Epidermal melanocyte (primary cell): ENCODE measurements around the gene AKAP14.
A peak's percentile ranks its signal among the peaks of the same experiment; 100 is the strongest.
"Not testable (repeated sequence)": the region's sequence is repeated elsewhere in the genome, so short reads cannot be mapped to it uniquely, and the experiment has no call there.

Experiments
- DNase-seq: peaks from one replicate; pipeline ENCODE4 v3.0.0; 2011; ENCODE audit warnings: low spot score; ENCODE audit not compliant: insufficient read length

AKAP14 gene

GRCh38 chrX:119895843-119896326, at the start of gene AKAP14:
AKAP14 (plus strand) TSS chrX:119895893; CDS start chrX:119903224, 7,331 bp downstream.
- DNase-seq, result no peak

DNA sequence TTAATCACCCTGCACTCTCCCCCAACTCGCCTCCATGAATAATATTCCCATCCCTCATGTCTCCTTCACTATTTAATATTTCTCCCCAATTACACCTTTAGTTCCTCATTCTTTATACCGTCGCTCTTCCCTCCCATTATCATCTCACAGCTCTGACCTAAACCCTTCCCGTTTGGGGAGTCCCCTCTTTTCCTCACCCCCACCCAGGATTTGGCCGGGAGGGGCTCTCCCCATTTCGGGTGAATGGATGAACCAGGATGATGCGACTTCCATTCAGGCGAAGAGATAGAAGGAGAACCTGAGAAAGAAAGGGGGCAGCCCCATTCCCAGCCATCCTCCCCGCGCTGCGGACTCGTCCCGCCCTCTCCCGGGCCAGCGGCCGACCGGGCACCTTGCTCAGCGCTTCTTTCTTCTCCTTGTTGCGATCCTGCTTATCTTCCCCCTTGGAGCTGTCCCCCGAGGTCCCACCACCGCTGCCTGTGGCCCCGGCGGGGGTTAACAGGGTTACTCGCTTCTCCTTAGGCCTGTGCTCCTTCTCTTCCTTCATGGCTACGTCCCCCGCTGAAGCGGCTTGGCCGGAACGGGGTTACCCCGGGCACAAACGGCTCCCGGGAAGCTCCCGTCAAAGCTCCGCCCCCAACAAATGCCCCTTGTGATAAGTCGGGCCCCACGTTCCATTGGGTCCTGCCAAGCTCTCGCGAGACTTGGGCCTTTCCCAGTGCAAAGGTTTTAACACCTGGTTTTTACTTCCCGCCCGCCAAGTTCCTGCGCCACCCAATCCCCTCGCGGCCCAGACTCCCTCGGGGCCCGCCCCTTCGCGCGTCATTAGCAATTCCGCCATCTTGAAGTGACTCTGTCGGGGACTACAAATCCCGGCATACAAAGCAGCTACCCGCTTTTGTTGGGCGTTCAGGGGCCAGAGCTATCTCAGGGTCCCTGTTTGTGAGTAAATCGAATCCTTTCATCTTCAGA, 43.0 kb upstream of the AKAP14 start, which contains the start of gene UPF3B:
Gene UPF3B, minus strand, starts transcription at position 582 of the 972 bp plus-strand sequence. Its CDS starts 35 bp downstream, at position 547.
- DNase-seq, result peak; percentile 84

- no peak for DNase-seq
Measured at GRCh38 chrX:119853444-119853843, 42.2 kb upstream of the AKAP14 start.

GRCh38 chrX:119870626-119871131, 25.0 kb upstream of the AKAP14 start:
- no peak for DNase-seq

- DNase-seq, result no peak
Measured at GRCh38 chrX:119871245-119871598, 24.5 kb upstream of the AKAP14 start.

- peak; percentile 46 for DNase-seq
Measured at GRCh38 chrX:119871599-119872395, 23.9 kb upstream of the AKAP14 start, which contains the start of the genes NDUFA1 and RNF113A. NDUFA1 (plus strand) TSS chrX:119871832; CDS start chrX:119871912, 80 bp downstream. RNF113A (minus strand) TSS chrX:119871733; CDS start chrX:119871613, 120 bp downstream.

GRCh38 chrX:119878740-119879139, 17.0 kb upstream of the AKAP14 start:
- no peak for DNase-seq

DNA sequence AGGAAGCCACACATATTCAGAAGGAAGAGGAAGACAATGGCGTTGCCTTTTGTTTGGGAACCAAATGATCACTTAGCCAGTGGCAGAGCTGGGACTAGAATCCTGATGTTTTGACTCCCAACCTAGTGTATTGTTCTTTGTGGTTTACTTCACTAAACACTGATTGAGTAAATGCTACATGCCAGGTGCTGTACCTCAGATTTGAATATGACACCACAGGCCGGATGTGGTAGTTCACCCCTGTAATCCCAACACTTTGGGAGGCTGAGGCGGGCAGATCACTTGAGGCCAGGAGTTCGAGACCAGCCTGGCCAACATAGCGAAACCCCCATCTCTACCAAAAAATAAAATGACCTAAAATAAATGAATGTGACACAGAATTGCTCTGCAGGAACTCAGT, 15.6 kb upstream of the AKAP14 start:
- no peak for DNase-seq

DNA sequence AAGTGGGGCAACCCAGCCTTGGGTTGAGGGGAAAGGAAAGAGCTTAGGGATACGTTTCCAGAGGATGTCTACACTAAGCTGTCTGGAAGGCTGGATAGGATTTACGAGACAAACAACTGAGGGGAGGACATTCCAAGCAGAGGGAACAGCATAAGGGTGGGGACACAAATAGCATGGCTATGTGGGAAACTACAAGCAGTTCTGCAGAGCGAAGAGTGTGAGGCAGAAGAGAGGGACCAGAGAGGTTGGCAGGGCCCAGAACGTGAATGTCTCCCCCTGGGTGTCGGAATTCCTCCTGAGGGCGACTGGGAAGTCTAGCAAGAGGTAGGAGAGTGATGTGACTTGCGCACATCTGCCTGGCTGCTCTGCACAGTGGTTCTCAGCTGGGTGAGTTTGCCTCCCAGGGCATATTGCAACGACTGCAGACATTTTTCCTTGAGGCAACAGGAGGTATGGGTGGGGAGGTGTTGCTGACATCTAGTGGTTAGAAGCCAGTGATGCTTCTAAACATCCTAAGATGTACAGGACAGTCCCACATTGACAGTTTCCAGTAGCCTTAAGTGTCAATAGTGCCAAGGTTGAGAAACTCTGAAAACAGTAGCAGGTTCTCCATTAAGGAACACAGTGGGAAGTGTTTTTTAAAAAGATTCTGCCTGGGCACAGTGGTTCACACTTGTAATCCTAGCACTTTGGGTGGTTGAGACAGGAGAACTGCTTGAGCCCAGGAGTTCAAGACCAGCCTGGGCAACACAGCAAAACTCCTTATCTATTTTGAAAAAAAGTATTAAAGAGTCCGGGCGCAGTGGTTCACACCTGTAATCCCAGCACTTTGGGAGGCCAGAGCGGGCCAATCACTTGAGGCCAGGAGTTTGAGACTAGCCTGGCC, 14.9 kb upstream of the AKAP14 start:
- DNase-seq, result peak; percentile 17

DNA sequence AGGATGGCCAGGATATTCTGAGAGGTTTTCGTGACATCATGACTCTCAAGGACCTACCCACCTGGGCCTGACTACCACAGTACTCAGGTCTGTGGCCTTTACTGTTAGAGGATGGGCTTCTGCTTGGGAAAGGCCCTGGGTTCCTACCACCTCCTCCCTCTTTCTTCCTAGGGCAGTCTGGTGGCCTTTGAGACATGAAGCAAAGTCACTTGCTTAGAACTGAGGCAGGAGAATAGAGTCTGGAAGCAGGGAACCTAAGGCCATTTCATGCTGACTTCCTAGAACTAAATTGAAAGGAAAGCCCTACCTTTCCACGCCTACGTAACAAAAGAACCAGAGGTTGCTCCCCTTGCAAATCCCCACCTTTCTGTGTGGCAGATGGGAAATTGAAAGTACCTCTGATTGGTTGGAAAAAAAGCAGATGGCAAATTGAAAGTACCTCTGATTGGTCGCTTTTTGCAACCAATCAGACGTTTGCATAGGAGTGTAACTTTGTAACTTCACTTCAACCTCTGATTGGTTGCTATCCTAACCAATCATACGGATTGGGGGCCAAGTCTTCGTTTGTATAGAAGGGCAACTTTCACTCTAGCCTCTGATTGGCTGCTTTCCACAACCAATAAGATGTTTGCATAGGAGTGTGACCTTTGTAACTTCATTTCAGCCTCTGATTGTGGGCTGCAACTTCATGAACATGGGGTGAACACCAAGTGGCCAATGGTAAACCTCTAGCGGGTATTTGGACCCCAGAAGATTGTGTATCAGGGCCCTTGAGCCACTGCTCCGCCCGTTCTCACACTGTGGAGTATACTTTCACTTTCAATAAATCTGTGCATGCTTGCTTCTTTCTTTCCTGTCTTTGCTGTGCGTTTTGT, 9.9 kb upstream of the AKAP14 start:
- DNase-seq, result no peak

- DNase-seq, result peak; percentile 21
Measured at GRCh38 chrX:119887721-119888425, 7.8 kb upstream of the AKAP14 start.

DNA sequence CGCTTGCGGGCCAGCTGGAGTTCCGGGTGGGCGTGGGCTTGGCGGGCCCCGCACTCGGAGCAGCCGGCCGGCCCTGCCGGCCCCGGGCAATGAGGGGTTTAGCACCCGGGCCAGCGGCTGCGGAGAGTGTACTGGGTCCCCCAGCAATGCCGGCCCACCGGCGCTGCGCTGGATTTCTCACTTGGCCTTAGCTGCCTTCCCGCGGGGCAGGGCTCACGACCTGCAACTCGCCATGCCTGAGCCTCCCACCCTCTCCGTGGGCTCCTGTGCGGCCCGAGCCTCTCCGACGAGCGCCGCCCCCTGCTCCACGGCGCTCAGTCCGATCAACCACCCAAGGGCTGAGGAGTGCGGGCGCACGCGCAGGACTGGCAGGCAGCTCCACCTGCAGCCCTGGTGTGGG, 5.1 kb upstream of the AKAP14 start:
- DNase-seq, result not testable (repeated sequence)

GRCh38 chrX:119891961-119892692, 3.6 kb upstream of the AKAP14 start:
- not testable (repeated sequence) for DNase-seq

GRCh38 chrX:119899125-119899524, 3.4 kb downstream of the AKAP14 start:
- DNase-seq, result no peak

DNA sequence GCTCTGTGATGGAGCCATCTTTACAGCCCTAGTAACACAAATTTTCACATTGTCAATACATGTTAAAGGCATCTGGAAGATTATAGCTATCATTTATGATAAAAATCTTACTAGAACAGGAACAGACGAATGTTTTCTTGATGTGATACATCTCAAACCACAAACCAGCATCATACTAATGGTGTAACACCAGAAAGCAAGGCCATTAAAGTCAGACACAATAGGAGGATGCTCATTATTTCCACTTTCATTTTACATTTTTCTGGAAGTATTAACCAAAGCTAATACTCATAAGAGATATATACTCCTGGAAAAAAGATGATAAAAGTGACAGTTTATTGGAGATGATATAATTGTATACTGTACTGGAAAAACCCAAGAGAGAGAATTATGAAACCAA, 5.3 kb downstream of the AKAP14 start:
- DNase-seq, result no peak

DNA sequence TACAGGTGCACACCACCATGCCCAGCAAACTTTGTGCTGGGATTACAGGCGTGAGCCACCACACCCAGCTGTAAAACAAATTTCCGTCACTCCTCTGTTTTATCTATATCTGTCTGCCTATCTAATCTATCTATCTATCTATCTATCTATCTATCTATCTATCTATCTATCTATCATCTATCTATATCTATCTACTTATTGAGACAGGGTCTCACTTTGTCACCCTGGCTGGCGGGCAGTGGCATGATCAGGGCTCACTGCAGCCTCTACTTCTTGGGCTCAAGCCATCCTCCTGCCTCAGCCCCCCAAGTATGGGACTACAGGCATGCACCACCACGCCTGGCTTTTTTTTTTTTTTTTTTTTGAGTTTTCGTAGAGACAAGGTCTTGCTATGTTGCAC, 20.6 kb downstream of the AKAP14 start:
- no peak for DNase-seq

DNA sequence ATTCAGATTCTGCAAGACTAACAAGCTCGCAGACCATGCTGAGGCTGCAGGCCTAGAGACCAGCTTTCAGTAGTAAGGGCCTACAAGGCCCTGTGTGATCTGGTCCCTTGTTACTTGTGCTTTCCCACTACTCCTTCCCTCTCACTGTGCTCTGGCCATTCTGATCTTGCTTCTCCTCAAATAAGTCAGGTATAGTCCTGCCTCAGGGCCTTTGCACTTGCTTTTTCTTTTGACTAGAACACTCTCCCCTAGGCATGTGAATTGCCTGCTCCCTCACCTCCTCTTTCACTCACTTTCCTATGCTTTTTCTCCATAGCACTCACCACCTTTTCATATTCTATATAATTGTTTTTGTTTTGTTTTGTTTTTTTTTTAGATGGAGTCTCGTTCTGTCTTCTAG, 22.2 kb downstream of the AKAP14 start:
- DNase-seq, result no peak
